Ishikawa (cell line): ENCODE measurements around the gene ABCC4.

ENCODE experiments used
- CEBPB ChIP-seq: IDR thresholded peaks from 2 replicates; pipeline ENCODE4 v1.6.1; 2012
- CREB1 ChIP-seq: IDR thresholded peaks from 2 replicates; pipeline ENCODE4 v1.6.1; 2012; ENCODE audit warnings: low read depth
- EGR1 ChIP-seq: IDR thresholded peaks from 2 replicates; pipeline ENCODE4 v1.6.1; 2012
- EP300 ChIP-seq: IDR thresholded peaks from 2 replicates; pipeline ENCODE4 v1.6.1; 2012; ENCODE audit warnings: borderline replicate concordance
- FOXM1 ChIP-seq: IDR thresholded peaks from 2 replicates; pipeline ENCODE4 v1.6.1; 2012; ENCODE audit warnings: low read depth, borderline replicate concordance
- NFIC ChIP-seq: IDR thresholded peaks from 2 replicates; pipeline ENCODE4 v1.6.1; 2012
- RAD21 ChIP-seq: IDR thresholded peaks from 2 replicates; pipeline ENCODE4 v1.6.1; 2012; ENCODE audit warnings: low read depth
- TAF1 ChIP-seq: IDR thresholded peaks from 2 replicates; pipeline ENCODE4 v1.6.1; 2012; ENCODE audit warnings: low read depth, mild to moderate bottlenecking
- TCF12 ChIP-seq: IDR thresholded peaks from 2 replicates; pipeline ENCODE4 v1.6.1; 2012; ENCODE audit warnings: low read depth
- TEAD4 ChIP-seq: IDR thresholded peaks from 2 replicates; pipeline ENCODE4 v1.6.1; 2012
- USF1 ChIP-seq: IDR thresholded peaks from 2 replicates; pipeline ENCODE4 v1.6.1; 2012
- YY1 ChIP-seq: IDR thresholded peaks from 2 replicates; pipeline ENCODE4 v1.6.1; 2012; ENCODE audit warnings: low read depth
- ZBTB7A ChIP-seq: IDR thresholded peaks from 2 replicates; pipeline ENCODE4 v1.6.1; 2012; ENCODE audit warnings: low read depth
- TF ChIP-seq, protein P1 (sequence below): IDR thresholded peaks from 2 replicates; pipeline ENCODE4 v1.6.1; 2012; ENCODE audit warnings: low read depth, mild to moderate bottlenecking
- TF ChIP-seq, protein P2 (sequence below): IDR thresholded peaks from 2 replicates; pipeline ENCODE4 v1.6.1; 2012

The ABCC4 gene

GRCh38 chr13:95019886-95020285 is 281.4 kb downstream of the ABCC4 start:
- TF ChIP-seq, protein P1, sequence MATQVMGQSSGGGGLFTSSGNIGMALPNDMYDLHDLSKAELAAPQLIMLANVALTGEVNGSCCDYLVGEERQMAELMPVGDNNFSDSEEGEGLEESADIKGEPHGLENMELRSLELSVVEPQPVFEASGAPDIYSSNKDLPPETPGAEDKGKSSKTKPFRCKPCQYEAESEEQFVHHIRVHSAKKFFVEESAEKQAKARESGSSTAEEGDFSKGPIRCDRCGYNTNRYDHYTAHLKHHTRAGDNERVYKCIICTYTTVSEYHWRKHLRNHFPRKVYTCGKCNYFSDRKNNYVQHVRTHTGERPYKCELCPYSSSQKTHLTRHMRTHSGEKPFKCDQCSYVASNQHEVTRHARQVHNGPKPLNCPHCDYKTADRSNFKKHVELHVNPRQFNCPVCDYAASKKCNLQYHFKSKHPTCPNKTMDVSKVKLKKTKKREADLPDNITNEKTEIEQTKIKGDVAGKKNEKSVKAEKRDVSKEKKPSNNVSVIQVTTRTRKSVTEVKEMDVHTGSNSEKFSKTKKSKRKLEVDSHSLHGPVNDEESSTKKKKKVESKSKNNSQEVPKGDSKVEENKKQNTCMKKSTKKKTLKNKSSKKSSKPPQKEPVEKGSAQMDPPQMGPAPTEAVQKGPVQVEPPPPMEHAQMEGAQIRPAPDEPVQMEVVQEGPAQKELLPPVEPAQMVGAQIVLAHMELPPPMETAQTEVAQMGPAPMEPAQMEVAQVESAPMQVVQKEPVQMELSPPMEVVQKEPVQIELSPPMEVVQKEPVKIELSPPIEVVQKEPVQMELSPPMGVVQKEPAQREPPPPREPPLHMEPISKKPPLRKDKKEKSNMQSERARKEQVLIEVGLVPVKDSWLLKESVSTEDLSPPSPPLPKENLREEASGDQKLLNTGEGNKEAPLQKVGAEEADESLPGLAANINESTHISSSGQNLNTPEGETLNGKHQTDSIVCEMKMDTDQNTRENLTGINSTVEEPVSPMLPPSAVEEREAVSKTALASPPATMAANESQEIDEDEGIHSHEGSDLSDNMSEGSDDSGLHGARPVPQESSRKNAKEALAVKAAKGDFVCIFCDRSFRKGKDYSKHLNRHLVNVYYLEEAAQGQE: no peak
- no peak for TF ChIP-seq TAF1
- TF ChIP-seq ZBTB7A: no peak
- no peak for TF ChIP-seq RAD21
- no peak for TF ChIP-seq CREB1
- no peak for TF ChIP-seq NFIC
- no peak for TF ChIP-seq EP300
- TF ChIP-seq TCF12: no peak

DNA sequence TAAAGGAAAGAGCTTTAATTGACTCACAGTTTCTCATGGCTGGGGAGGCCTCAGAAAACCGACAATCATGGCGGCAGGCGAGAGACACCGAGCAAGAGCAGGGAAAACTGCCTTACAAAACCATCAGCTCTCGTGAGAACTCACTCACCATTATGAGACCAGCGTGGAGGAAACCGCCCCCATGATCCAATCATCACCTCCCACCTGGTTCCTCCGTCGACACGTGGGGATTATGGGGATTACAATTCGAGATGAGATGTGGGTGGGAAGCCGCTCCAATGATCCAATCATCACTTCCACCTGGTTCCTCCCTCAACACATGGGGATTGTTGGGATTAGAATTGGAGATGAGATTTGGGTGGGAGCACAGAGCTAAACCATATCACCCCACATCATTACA is 293.9 kb downstream of the ABCC4 start:
- TF ChIP-seq YY1 (no peak), TAF1 (no peak), ZBTB7A (no peak), TEAD4 (no peak), FOXM1 (no peak), EGR1 (no peak), CEBPB (no peak), TCF12 (no peak), CREB1 (no peak), RAD21 (no peak), NFIC (no peak), USF1 (no peak), EP300 (no peak)
- TF ChIP-seq, protein P1: no peak
- TF ChIP-seq, protein P2, sequence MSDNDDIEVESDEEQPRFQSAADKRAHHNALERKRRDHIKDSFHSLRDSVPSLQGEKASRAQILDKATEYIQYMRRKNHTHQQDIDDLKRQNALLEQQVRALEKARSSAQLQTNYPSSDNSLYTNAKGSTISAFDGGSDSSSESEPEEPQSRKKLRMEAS: no peak

DNA sequence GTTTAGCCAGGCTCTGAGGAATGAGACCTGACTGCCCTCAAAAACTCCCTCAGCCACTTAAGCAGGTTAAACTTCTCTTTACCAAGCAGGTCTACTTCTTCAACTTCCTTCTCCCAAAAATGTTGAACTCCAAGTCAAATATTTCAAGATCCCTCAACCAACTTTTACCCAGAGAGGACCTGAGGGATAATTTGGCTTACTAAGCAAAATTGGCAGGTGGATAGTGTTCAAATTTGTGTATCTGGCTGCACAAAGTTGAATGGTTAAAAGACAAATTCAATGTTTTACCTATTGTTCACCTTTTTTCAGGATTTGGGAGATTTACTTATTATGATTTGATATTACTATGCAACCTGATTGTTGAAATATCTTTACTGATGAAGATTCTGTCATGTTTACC is 296.0 kb downstream of the ABCC4 start:
- TF ChIP-seq EP300 (no peak), EGR1 (no peak)
- TF ChIP-seq, protein P1: no peak

DNA sequence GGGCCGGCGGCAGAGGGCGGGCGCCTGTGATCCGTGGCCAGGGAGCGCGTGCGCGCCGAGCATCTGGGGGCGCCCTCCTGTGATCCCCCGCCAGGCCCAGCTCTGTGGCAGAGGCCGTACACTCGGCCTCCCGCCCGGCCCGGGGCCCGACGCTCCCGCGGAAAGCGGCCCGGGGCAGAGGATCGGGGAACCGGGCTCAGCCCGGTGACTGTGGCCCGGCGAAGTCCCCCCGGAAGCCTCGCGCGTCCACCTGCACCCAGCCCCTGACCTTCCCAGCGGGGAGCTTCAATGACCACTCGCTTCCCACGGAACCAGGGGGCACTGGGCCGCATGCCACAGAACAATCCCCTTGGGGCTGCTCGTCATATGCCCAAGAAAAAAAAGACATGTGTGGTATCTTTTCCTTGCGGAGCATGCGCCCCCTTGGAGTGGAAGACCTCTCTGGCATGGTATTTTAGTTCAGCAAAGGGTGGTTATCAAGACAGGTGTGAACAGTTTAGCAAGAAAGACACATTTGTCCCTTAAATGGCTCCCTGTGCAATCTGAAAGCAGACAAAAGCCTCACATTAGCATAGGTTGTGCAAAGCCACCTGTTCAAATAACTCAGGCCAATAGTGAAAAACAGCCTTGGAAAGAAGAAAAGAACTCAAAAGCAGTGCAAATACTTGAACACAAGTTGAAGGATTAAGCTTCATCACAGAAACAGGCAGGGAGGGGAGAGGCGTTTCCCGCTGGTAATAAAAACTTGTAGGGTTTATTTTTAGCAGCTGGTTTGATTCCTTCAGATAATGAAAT is 298.0 kb downstream of the ABCC4 start:
- no peak for TF ChIP-seq RAD21
- no peak for TF ChIP-seq YY1
- TF ChIP-seq USF1: no peak
- no peak for TF ChIP-seq EP300
- TF ChIP-seq NFIC: no peak
- TF ChIP-seq TEAD4: no peak
- TF ChIP-seq, protein P1: no peak
- no peak for TF ChIP-seq CREB1
- no peak for TF ChIP-seq CEBPB
- TF ChIP-seq FOXM1: no peak
- TF ChIP-seq, protein P2: no peak
- TF ChIP-seq TAF1: no peak
- TF ChIP-seq EGR1: no peak
- no peak for TF ChIP-seq TCF12
- TF ChIP-seq ZBTB7A: no peak
